Activated CD4-positive, alpha-beta T cell treated with anti-CD3 and anti-CD28 coated beads for 24 hours (primary cell): ENCODE results near the gene BCAS4.
"Not testable (repeated sequence)": the region's sequence is repeated elsewhere in the genome, so short reads cannot be mapped to it uniquely, and the experiment has no call there.

Experiments
- DNase-seq, 2 donors: peaks; one replicate each; pipeline ENCODE4 v3.0.0-alpha.2; 2020; ENCODE audit warnings: low read depth in 2 of 2

The BCAS4 gene

DNA sequence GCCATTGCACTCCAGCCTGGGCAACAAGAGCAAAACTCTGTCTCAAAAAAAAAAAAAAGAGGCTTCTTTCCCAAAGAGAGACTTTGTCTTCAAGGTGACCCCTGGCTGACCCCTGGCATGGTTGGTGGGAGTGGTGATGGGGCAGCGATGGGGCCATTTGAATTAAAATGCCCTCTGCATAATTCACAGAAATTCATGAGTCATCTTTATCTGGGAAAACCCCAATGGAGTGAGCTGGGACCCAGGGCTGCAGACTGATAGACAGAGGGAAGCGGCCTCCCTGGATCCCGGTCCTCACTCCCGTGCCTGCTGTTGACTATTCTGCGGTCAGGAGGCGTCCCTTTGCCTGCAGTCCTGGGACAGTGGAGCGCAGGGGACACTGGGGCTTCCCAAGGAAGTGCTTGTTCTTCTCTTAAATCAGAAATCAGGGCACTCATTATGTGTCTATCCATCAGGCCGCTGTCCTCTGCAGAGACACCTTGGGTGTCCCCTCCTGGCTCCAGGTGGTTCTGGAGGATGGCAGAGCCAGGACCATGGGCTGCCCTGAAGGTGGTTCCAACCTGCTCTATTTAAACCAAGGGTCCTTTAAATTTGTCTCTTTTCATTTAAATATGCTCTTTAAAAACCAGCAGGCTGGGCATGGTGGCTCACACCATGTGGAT is 23.3 kb upstream of the BCAS4 start:
- not testable (repeated sequence) for DNase-seq

DNA sequence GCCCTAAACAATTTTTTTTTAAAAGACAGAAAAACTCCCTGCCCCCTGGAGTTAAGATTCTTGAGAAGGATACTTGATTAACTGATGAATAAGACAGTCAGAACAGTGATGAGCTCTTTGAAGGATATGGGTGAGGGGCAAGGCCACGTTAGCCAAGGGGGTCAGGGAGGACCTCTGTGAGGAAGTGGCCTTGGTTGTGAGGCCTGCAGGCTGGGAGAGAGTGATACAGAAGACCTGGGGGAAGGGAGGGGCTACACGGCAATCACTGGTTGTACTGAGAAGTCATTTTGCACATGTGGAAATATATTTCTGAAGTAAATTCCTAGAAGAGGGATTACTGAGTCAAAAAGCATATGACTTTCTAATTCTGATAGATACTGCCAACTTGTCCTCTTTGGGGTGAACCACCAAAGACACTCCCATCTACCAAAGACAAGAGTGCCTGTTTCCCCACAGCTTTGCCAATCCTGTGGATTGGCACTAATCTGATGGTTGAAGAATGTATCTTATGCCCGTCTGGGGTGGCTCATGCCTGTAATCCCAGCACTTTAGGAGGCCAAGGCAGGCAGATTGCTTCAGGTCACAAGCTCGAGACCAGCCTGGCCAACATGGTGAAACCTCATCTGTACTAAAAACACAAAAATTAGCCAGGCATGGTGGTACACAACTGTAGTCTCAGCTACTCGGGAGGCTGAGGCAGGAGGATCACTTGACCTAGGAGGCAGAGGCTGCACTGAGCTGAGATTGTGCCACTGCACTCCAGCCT is 22.3 kb upstream of the BCAS4 start:
- no peak for DNase-seq

DNA sequence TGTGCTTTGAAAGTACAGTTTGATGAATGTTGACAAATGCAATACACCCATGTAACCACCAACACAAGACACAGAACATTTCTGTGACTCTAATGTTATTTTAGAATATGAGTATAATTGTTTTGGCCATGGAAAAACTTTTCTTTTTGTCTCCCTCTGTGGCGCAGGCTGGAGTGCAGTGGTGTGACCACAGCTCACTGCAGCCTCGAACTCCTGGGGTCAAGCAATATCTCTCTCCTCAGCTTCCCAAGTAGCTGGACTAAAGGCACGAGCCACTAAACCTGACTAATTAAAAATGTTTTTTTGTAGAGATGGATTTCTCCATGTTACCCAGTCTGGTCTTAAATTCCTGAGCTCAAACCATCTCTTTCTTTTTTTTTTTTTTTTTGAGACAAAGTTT is 20.3 kb upstream of the BCAS4 start:
- DNase-seq: no peak

DNA sequence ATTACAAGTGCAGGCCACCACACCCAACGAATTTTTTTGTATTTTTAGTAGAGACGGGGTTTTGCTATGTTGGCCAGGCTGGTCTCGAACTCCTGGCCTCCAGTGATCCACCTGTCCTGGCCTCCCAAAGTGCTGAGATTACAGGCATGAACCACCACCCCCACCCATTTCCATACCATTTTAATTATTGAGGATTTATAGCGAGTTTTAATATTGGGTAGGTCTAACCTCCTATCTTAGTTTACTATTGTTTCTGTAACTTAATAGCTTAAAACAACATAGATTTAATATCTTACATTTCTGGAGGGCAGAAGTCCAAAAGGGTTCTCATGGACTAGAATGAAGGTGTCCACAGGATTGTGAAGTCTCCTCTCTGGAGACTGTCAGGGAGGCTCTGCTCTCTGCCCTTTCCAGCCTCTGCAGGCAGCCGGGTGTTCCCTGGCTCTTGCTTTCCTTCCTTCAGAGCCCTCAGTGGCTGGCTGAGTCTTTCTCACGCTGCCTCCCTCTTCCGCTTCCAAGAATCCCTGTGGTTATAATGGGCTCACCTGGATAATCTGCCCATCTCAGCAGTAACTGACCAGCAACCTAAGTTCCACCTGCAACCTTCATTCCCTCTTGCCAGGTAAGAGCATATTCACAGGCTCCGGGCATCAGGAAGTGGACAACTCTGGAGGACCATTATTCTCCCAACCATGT is 18.6 kb upstream of the BCAS4 start:
- no peak for DNase-seq

GRCh38 chr20:50777373-50777772 is 17.5 kb upstream of the BCAS4 start:
- no peak for DNase-seq

- DNase-seq: not testable (repeated sequence)
These were observed 15.9 kb upstream of the BCAS4 start for GRCh38 chr20:50778994-50779393.

GRCh38 chr20:50783390-50783789 is 11.5 kb upstream of the BCAS4 start:
- DNase-seq: no peak

DNA sequence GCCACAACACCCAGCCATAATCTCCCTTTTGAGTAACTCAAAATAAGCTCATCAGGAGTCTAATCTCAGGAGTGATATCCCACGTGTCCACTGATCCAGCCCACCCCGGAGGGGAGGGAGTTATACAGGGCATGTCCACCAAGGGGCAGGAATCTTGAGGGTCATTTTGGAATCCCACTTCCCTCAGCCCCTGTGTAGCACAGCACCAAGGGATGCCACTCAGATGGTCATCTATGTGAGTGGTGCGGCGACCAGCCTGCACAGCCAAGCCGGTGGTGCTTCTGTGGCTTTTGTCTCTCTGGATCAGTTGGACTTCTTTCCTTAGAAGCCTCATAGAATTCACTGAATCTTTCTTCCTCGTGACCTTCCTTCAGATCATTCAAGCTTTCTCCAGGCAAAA is 11.0 kb upstream of the BCAS4 start:
- DNase-seq: no peak

- no peak for DNase-seq
These were observed 10.4 kb upstream of the BCAS4 start for GRCh38 chr20:50784464-50784863.

- no peak for DNase-seq
These were observed 8.2 kb upstream of the BCAS4 start for GRCh38 chr20:50786703-50787102.

DNA sequence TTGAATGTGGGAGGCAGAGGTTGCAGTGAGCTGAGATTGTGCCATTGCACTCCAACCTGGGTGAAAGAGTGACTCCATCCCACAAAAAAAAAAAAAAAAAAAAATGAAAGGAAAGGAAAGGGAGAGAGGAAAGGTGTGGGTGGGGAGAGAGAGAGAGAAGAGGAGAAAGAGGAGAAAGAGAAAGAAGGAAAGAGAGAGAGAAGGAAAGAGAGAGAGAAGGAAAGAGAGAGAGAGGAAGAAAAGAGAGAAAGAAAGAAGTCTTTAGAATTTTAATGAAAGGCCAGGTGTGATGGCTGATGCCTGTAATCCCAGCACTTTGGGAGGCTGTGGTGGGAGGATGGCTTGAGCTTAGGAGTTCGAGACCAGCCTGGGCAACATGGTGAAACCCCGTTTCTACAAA is 7.7 kb upstream of the BCAS4 start:
- DNase-seq: no peak

DNA sequence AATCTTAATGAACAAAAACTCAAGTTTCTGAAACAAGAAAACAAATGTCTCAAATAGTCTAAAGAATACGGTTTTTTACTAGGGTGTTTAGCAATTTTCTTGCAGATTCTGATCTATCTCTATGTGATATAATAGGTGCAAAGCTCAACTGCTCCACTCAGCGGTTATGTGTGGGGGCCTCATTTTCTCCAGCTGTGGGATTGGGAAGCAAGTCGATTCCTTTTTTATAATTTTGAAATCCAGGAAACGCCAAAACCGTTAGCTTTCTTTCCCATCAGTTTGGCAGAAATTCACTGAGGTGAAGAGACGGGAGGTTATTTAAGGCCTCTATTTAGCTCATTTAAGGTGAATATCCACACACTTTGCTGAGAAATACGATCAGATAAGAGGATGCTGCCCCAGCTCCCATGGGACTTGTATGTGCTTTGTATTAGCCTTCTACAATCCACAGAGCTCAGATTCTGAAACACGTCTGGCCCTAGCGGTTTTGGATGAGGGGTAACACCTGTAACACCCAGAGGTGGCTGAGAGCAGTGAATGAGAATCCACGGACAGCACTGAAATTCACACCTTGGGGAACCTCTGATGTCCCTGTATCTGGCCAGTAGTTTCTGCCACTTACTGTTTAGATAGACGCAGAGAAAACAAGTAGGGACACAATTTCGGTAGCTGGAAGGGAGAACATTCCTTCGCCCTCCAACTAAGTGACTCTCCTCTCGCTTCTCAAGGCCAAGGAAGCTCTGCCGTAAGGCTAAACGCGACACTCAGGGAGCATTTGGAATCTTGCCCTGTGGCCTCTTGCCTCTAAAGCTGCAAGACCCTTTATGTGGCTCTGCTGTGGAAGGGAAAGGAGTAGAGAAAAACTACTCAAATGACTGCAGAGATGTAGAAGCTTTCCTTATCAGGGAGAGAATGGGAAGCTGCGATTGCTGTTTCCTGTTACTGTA is 6.5 kb upstream of the BCAS4 start:
- DNase-seq: no peak

DNA sequence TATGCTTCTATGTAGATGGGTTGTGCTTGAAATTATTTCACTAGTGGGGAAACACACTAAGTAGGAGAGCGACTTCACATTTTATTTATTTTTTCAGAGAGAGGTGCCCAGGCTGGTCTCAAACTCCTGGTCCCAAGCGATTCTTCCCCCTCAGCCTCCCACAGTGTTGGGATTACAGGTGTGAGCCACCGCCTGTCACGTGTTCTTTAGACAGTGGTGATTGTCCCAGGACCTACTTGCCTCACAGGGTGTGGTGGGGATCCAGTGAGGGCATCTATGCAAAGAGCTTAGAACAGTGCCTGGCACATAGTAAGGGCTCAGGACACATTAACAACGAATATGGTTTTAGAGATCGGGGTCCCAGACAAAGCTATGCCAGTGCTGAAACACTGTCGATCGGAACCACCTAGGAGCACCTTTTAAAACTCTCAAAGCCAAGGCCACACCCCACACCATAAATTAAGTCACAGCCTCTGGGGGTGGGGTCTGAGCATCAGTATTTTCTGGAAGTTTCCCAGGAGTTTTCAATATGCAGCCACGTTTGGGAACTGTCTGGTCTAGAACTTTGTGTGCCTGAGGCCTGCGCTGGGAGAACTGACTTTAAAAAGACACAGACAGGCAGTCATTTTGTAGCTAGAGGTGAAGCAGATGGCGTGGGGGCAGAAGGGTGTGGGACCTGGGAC is 4.8 kb upstream of the BCAS4 start:
- no peak for DNase-seq

- DNase-seq: peak; percentile 71 to 72
These were observed 4.1 kb upstream of the BCAS4 start for GRCh38 chr20:50790651-50791277.

DNA sequence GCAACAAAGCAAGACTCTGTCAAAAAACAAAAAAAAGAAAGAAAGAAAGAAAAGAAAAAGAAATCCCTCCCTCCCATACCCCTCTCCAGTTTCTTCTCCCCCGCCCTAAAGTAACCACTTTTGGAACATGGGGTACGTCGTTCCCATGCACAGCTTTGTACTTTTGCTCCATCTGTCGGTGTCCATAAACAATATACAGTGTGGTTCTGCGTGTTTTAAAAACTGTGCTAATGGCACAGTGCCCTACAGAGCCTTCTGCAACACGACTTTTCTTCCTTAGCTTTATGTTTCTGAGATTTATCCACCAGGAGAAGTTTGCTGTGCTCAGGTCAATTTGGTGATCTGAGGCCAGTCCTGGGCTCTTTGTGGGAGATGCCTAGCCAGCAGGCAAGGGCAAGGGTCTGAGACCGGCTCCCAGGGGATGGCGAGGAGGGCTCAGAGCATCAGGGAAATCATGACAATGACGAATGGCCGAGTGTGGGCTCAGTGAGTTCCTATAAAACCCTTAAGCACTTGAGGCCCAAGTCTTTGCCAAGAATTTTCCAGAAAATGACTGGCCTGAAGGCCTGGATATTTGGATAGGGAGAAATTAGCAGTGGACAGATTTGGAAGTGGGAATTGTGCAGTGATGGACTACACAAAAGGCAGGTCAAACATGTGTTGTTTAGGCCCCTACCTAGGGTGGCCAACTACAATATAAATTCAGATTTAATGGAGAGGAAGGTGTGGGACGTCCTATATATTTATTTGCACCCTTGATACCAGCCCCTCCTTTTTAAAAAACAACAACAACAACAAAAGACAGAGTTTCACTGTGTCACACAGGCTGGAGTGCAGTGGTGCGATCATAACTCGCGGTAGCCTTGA is 1.9 kb upstream of the BCAS4 start:
- no peak for DNase-seq

DNA sequence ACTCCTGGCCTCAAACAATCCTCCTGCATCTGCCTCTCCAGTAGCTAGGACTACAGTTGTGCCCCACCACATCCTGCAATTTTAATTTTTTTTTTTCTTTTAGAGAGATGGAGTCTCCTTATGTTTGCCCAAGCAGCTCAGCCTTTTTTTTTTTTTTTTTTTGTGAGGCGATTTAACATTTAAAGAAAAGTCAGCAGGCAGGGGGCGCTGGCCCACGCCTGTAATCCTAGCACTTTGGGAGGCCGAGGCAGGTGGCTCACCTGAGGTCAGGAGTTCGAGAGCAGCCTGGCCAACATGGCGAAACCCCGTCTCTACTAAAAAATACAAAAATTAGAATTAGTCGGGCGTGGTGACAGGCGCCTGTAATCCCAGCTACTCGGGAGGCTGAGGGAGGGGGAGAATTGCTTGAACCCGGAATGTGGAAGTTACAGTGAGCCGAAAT is 1.3 kb upstream of the BCAS4 start:
- DNase-seq: not testable (repeated sequence)

GRCh38 chr20:50794181-50794845 is 548 bp upstream of the BCAS4 start:
- no peak for DNase-seq

GRCh38 chr20:50797142-50797541 is 2.3 kb downstream of the BCAS4 start:
- no peak for DNase-seq

DNA sequence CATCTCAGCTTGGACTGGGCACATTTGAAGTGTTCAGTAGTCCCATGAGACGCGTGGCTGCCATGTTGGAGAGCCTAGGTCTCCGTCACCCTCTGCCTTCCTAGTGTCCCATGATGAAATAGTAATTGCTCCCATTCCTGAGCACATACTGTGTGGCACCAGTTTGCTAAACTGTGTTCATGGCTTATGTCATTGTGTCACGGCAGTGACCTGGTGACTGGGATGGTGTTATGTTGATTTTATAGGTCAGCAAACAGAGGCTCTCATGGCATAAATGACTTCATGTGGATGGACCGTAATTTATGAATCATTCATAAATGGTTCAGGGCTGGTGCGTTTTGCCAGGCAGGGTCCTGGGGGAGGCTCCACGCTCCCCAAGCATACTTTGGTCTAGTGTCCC is 3.8 kb downstream of the BCAS4 start:
- no peak for DNase-seq
